Renal pelvis (tissue), 4 donors: Measurements from ENCODE around the gene RAB23. TPM values are rescaled to one million over a fixed set of nuclear protein-coding genes. Genes with fewer than 3 reads are reported as not detected.

ENCODE experiments used
- DNase-seq: peaks from one replicate; pipeline ENCODE4 v3.0.0-alpha.2; 2013
- polyA plus RNA-seq, 3 donors: library from polyadenylated mRNA; unstranded; fragments of 120-200 nt; gene quantifications; one replicate each; pipeline ENCODE4 v1.2.1, GENCODE V29; 2013; ENCODE audit not compliant: insufficient read length in 3 of 3

RAB23 gene
- polyA plus RNA-seq, 3 donors = 30.9 to 35.0 (median 34.3) TPM

DNA sequence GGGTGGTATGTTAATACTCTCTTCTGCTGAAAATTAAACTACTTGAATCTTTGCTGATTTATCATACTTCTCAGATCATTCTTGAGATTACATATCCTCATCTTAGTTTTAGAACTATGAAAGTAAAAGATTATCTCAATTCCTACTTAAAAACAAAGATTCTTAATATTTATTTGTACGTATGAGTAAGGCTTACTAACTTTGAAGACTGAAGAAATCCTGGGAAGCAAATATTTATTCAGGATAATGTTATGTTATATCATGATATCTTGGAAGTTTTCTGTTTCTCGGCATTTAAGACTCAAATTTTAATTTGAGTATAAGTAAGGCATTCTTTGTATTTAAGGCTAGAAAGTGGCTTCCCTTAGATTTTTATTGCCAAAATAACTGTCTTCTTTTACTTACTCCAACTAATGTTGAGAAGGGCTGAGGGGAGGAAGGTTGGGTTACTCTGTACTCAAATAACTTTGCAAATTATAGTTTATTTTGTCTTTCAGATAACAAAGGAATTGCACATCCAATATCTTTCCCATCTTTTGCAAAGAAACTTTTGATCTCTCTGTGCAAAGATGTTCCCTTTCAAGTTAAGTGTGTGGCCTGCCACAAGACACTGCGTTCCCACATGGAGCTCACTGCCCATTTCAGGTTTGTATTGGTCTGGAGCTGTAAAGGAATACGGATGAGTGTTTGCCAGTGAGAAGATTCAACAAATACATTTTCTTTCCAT lies 80.5 kb downstream of the RAB23 start:
- DNase-seq = no peak

DNA sequence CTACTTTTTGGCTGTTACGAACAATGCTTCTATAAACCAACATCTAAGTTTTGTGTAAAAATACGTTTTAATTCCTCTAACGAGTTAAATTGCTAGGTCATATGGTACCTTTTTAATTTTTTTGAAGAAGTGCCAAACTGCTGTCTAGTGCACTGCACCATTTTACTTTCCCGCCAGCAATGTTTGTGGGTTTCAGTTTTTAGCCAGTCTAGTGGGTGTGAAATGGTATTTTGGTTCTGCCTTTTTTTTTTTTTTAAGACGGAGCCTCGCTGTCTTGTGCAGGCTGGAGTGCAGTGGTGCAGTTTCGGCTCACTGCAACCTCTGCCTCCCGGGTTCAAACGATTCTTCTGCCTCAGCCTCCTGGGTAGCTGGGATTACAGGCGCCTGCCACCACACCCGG lies 84.1 kb downstream of the RAB23 start:
- DNase-seq = no peak

DNA sequence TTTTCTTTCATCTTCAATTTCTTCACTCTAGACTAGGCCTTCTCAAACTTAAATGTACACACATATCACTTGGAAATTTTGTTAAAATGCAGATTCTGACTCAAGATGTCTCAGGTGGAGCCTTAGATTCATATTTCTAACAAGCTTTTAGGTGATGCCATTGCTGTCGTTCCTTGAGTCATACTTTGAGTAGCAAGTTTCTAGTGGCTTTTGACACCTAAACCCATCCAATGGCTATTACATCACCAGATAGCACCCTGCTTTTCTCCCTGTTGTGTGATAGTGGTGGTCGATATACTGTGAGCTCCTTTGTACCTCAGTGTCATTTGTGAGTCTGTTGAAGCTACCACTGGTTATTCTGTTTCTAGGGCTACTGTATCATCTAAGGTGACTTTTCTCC lies 84.8 kb downstream of the RAB23 start:
- DNase-seq = no peak

Other genes starting within 250 kb of the RAB23 start
- gene KIAA1586, start 175.6 kb downstream of the RAB23 start, polyA plus RNA-seq = 10 to 100 TPM; 19.5 to 23.1 (median 22.5) TPM
- 10 to 100 TPM; 28.8 to 47.3 (median 43.7) TPM for gene ZNF451, start 132.1 kb downstream of the RAB23 start, polyA plus RNA-seq
- gene BAG2, start 50.0 kb downstream of the RAB23 start, polyA plus RNA-seq = 1 to 10 TPM; 4.7 to 5.3 (median 5.1) TPM
- gene PRIM2, start 95.3 kb upstream of the RAB23 start, polyA plus RNA-seq = 10 to 100 TPM; 16.5 to 17.8 (median 16.6) TPM